ENCODE measurements around the gene ARHGAP12.
"Not testable (repeated sequence)": the region's sequence is repeated elsewhere in the genome, so short reads cannot be mapped to it uniquely, and the experiment has no call there.

ARHGAP12 gene

DNA sequence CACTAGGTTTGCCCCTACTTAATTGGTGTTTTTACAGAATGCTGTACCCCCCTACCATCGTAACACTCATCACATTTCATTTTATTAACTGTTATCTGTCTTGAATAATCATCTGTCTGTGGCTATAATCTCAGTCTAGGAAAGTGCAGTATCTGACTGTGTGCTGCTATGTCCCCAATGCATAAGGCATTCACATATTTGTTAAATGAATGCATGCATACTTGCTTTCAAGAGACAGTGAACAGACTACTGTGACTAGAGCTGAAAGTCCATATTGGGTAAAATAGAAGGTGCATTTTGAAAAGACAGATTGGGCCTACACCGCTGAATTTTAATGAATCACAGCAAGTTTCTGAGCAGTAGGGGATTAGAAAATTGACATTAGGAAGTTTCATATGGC, 112.3 kb downstream of the ARHGAP12 start:
- no peak for DNase-seq

DNA sequence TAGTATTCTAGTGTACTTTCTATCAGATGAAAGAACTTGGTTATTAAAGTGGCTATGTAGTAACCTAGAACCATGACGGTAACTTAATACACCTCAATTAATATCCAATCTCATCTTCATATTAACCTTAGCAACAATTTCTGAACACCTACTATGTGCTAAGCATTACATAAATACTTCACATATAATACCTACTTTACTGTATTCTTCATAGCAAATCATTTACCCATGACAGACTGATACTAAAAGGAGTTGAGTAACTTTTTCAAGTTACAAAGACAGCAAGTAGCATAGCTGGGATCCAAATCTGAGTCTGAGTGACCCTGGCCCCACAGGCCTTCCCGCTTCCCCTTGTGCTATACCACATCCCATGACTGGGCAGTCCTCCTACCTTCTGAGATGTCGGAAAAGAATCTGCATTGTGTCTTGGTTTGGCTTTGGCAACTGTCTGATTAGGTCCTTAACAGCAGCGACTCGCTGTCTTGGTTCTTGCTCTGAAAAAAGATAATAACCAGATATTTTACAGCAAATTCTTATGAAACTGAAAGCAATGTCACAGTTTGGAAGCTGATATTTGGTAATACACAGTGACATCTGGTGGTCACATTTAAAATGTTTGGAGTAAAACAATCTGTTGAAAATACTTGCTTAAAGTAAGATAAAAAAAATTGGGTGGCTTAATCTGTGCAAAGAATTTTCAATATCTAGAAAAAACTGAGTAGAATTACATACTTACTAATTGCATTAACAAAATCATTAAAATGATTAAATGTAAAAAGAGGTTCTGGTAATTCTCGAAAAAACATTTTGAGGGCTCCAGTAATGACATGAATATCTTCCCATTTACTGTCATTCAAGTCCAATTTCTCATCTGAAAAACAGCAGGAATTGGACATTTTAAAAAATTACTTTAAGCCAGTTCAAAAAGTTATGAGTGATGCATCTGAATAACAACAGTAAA, 120.1 kb downstream of the ARHGAP12 start:
- peak; percentile 69 for DNase-seq

DNA sequence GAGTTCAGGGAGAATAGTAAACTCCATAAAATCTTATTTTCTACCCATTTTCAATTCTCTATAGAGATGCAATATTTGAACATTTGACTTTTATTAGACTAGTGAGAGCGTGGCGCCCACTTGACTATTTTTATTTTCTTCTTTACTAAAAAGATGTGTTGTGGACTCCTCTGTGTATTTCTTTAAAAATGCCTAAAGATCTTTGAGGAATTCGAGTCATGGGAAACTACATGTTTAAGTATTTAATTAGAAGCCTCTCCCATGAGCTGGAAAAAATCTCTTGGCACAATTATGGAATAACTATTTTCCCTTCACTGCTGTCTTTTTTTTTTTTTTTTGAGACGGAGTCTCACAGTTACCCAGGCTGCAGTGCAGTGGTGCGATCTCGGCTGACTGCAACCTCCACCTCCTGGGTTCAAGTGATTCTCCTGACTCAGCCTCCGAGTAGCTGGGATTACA, 124.2 kb downstream of the ARHGAP12 start:
- DNase-seq = no peak

DNA sequence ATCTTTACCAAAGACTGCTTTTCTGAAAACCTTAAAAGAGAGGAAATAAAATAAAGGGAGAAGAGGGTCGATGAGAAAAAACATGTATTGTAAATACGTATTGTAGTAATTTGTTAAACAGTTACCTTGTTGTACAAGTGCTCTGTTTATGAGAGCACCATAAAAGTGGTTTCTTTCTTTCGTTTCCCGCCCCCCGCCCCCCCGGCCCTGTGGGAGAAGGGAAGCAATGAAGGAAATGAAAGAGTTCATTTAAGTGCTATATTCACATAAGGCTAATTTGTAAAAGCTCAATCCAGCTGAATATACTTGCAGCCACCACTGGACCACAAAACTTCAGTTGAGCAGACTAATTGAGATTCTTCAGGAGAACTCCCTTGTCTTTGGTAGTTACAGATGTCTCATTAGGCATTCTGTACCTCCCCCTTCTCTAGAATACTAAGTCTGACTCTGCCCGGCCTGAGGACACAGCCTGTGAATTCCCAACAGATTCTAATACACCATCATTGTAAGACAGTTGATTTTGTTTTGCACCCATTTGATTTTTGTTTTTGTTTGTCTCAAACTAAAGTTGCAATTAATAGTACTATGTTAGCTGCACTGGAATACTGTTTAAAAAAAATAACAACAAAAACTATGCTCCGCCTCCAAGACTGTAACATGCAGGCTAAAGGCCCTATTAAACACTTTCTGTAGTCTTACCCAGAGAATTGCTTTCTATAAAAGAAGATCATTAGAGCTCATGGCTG, 124.9 kb downstream of the ARHGAP12 start:
- peak; percentile 19 for DNase-seq

DNA sequence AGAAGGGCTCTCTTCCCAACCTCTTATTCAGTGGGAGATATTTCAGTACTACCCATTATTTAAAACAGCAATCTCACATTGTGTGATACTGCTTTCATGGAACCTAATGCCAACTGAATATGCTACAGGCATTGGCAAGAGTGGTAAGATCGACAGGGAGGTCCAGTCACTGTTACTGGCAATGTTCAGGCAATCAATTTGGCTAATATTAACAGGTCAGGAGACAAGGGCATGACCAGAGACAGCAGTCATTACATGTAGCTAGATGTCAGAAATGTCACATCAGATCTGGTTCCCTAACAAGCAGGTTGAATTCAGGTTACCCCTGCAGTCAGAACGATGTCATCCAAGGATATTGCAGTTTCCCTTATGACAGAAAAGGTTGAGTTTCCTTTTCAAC, 129.4 kb downstream of the ARHGAP12 start:
- no peak for DNase-seq

DNA sequence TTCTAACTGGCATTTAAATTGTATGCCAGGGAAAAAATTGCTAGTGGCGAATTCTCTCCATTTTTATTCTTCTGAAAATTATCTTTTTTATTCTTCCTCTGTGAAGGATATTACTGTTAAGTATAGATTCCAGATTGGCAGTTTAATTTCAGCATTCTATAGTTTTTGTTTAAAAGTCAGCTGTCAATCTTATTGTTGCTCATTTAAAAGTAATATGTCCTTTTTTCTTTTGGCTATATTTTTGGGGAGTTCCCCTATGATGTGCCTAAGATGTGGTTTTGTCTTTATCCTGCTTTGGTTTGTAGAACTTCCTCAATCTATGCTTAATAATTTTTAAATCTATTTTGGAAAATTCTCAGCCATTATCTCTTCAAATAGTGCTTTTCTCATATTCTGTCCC, 135.9 kb downstream of the ARHGAP12 start:
- no peak for DNase-seq

DNA sequence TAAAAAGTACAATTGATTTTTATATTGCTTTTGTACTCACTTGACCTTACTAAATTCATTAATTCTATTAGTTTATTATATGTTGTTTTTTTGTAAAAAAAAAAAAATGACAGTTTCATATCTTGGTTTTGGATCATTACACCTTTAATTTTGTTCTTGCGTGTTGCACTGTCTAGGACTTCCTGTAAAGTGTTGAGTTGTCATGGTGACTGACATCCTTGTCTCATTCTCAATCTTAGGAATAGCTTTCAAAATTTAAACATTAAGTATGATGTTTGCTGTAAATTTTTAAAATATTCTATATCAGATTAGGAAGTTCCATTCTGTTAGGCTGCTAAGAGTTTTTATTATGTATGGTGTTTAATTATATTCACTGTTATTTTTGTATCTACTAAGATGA, 139.1 kb downstream of the ARHGAP12 start:
- no peak for DNase-seq

DNA sequence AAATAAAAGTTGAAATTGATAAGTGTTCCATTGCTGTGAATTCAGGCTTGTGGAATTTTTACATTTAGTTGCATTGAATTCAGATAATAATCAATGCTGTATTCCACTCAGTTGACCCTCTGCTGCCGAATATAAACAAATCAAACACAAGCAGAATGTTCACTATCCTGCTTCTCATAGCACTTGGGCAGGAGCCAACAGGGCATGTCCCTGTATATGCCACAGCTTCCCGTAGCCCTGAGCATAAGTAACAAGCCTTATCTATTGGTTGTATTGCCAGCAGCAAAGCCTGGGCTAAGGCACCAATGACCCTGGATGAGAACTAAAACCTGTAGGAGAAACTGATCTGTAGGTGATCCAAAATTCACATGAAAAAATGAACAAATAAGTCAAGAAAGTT, 145.9 kb downstream of the ARHGAP12 start:
- DNase-seq = no peak

DNA sequence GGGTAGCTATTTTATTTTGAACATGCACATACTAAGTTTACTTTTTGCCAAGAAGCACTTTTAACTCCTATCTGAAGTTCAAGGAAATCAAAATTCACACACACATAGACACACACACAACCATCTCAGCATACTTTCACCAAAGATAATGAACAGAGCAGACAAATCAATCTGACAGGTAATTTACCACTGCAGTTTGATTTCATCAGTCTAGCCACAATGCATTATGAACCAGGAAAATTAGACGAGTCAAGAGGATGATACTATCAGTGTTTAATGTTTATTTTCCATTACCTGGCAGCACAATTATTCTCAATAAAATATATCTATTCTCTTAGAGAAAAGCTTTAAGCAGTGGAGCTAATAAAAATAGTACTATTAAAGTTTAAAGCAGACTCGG, 147.9 kb downstream of the ARHGAP12 start:
- no peak for DNase-seq

DNA sequence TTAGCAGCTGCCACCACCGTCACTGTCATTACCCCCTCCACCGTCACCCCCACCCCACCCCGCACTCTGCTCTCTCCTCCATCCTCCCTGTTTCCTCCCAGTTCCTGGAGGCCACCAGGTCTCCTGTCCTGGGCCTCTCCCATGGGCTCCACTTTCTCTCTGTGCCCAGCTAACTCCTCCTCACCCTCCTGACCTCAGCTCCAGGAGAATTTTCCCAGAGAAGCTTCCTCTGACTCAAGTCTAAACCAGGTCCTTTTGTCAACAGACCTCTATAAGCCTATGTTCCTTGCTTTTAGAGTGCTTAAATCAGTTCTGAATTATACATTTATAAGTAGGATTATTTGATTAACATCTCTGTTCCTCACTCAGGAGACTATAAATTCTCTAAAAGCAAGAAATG, 150.0 kb downstream of the ARHGAP12 start:
- no peak for DNase-seq

DNA sequence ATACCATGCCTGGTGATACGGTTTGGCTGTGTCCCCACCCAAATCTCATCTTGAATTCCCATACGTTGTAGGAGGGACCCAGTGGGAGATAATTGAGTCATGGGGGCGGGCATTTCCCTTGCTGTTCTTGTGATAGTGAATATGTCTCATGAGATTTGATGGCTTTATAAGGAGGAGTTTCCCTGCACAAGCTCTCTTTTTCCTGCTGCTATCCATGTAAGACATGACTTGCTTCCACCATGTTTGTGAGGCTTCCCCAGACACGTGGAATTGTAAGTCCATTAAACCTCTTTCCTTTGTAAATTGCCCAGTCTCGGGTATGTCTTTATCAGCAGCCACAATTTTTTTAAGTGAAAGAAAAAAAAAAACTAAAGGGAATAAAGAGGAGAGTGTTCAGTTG, 152.5 kb downstream of the ARHGAP12 start:
- no peak for DNase-seq

DNA sequence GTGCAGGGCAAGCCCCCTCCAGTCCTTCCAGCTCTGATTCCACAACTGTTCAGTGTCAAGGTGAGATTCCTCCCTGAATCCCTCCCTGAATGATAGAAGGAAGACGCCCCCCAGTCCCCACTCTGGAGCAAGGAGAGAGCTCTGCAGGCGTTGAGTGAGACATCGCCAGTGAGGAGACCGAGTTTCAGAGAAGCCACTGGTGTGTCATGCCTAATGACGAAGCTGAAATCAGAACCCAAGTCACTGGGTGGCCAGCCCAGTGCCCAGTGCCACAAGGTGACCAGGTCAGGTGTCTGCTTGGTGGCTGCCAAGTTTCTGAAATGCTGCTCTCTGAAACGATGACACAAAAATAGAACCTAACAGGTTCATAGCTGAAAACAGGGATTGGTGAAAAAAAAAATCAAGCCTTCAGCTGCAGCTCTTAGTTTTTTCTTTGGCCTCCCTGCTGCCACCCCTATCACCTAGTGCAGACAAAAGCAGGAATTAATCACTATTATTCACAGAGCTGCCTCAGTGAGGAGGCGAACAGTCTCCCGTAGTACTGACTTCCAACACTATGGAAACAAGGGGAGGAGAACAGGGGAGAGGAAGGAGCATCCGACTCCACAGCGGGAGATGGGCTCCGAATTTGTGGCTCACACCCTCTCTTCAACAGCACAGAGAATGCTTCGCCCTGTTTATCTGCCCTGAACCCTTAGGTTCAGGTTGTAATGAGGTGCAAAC, 153.5 kb downstream of the ARHGAP12 start:
- no peak for DNase-seq

DNA sequence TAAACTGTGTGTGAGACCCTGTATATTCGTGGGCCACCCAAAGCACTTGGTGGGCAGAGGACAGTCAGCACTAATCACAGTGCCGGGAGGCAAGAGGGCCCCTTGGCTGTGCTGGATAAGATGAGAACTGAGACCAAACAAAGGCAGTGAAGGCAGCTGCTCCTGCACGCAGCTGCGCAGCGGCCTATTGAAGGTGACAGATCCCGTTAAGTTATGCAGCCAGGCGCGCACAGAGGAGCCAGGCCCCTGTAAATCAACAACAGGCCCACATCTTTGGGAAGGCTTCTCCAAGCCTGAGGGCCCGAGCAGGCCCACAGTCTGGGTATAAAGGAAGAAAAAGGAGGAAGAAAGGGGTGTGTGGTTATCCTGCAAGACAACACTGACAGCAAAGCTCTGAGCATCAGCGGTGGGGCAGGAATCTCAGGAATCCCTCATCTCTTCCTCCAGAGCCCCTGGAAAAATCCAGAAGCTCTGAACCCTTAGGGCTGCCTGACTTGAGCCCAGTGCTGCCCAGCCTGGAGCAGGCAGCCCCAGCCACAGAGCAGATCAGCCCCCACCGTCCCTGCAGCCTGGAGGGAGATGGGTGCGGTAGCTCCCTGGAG, 154.2 kb downstream of the ARHGAP12 start:
- peak; percentile 89 for DNase-seq

DNA sequence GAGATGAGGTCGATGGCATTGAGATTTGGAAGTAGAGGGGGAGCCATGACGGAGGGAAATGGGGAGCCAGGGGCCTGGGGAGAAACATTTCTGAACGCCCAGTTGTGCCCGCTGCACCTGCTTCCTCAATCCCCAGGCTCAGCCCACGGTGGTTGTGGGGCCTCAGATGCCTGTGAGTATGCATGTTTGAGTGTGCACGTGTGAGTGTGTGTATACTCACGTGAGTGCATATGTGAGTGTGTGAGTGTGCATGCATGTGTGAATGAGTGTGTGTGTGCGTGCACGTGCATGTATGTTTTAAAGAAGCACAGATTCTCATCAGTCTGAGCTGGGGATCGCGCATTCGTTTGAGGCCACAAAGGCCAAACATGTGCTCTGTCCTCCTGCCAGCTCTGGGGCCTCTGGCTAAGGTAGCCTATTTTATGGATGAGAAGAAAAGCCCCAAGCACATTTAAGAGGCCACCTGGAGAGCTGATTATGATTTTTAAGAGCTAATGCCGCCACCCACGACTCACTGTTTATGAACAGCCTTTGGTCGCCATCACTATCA, 154.8 kb downstream of the ARHGAP12 start:
- no peak for DNase-seq

DNA sequence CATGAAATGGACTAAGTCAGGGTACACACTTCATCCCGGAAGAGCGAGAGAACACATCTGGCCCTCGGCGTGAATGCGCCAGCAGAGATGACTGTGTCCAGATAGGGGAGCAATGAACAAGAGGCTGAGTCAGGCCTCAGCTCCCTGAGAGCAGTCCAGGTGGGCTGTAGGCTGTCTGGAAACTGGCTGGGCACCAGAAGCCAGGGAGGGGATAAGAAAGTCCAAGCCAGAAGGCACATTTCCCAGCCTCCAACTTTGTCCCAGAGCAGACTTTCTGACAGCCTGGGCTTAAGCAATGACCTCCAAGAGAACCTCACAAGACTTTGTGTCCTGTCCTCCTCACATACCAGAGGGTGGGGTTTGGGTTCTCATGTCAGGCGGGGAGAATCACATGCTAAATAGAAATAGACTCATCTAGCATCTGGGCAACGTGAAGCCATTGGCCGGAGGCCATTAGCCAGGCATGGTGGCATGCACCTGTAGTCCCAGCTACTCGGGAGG, 157.2 kb downstream of the ARHGAP12 start:
- DNase-seq = no peak

DNA sequence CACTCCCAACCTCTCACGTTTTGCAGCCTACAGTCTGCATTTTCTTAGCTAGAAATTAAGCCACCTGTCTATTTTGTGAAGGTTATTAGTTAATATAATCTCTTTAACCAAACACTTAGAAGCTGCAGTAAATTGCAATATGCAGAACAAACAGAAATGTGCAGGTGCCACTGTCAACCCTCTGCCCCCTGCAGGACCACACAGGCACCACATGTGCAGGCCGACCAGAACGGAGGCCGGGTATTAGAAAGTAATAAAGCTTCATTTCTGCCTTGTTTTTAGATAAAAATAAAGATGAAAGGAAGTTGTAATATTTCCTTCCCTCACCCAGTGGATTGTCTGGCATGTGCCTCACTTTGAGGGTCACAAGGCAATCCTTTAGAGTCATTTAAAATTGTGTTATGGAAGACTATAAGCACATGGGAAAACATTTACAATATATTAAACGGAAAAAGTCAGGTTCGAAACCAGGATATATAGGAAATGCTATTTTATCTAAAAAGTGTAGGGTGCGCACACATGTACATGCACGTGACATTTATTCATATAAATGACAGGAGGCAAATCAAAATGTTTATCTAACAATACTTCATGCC, 158.2 kb downstream of the ARHGAP12 start:
- peak; percentile 42 for DNase-seq

DNA sequence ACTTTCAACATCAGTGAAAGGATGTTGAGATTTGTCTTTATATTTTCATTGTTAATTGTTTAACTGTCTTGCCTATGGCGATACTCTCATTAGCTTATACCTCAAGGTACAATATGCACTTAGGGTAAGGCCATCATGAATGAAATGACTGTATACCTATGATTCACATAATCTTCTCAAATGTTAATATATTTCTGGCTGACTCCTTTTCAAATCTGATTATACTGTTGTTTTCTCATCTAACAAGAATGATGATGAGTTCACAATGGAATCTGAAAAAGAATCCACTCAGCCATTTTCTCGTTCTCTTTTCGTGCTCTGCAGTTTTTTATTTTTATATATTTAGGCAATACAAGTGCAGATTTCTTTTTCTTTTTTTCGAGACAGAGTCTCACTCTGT, 159.1 kb downstream of the ARHGAP12 start:
- no peak for DNase-seq

DNA sequence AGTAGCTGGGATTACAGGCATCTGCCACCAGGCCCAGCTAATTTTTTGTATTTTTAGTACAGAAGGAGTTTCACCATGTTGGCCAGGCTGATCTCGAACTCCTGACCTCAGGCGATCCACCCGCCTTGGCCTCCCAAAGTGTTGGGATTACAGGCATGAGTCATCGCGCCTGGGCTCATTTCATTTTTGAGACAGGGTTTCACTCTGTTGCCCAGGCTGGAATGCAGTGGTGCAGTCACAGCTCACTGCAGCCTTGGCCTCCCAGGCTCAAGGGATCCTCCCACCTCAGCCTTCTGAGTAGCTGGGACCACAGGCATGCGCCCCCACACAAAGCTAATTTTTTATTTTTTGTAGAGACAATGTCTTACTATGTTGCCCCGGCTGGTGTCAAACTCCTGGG, 159.7 kb downstream of the ARHGAP12 start:
- not testable (repeated sequence) for DNase-seq

DNA sequence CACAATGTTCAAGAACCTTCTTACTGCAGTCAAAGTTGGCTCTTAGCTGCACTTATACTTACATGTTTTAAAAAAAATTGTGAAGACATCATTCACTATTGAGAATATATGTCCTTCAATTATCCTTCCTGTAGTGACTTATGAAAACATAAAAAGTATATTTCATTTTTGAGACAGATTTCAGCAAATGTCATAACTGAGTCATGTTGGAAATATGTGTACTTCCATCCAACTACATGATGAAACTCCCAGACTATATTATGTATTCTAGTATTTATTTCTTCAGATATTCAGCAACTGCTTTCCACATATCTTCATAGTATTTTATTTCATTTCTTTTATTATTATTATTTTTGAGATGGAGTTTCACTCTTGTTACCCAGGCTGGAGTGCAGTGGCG, 160.2 kb downstream of the ARHGAP12 start:
- DNase-seq = no peak

DNA sequence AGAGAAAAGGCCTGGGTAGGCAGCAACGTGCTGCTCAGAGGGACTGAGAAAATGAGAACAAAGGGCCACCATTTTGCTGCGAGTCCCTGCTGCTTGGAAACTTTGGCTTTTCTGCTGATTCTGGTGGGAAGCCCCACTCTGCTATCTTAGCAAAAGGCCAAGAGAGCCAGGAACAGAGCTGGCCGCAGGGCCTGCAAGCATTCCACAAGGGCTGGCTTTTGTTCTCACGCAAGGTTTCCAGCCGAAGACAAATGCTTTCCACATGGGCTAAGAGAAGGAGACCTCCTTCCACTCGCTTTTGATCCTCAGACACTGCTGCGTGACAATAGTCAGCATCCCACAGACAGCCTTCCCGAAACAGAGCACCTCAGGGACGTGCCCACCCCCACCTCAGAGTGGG, 163.1 kb downstream of the ARHGAP12 start:
- no peak for DNase-seq

DNA sequence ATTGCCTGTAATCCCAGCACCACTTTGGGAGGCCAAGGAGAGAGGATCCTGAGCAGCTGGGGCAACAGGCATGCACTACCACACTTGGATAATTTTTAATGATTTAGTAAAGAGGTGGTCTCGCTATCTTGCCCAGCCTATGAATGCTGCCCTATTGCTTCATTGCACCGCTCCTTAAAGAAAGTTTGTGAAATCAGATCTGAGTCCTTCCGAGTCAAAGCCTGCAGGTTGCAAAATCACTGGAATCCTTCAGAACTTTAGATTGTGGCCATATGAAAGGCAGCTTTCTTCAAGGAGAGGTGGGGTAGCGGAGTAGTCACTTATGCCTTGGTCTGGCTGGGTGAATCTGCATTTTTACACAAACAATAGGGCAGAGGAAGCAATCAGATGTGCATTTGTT, 166.3 kb downstream of the ARHGAP12 start:
- DNase-seq = no peak

DNA sequence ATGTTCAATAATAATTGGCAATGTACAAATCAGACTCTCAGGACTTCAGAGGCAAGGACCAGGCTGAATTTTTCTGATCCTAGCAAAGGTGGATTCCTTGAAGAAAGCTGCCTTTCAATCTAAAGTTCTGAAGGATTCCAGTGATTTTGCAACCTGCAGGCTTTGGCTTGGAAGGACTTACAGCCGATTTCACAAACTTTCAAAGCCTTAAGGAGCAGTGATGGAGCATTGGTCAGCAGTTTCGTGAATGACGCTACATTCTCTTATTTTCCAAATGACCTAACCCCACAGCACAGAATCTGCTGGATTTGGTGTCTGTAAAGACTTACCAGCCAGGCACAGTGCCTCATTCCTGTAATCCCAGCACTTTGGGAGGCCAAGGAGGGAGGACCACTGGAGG, 167.5 kb downstream of the ARHGAP12 start:
- DNase-seq = no peak

All from retina (tissue), 1 donor.